ENCODE data around the gene DPF1.
"Not testable (repeated sequence)": the region's sequence is repeated elsewhere in the genome, so short reads cannot be mapped to it uniquely, and the experiment has no call there.

Gene DPF1

DNA sequence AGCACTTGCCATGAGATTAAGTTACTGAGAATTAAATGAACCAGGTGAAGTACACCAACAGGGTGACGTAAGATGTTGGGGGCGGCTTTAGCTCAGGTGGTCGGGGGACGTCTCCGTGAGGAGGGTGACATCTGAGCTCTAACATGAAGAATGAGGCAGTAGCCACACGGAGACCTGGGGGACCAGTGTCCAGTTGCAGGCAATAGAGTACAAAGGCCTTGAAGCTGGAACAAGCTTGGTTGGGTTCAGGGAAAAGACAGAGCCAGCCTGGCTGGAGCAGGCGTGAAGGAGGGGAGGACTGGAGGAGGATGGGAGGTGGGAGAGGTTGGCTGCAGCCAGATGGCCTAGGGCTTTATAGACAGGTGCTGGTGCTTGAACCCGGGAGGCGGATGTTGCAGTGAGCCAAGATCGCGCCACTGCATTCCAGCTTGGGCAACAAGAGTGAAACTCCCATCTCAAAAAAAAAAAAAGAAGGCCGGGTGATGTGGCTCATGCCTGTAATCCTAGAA, 42.0 kb upstream of the DPF1 start:
- no peak for TF ChIP-seq CTCF (conservative IDR thresholded peaks at IDR 0.05; ENCODE audit: low read depth, low read length)
- H3K4me3 ChIP-seq (ENCODE audit: low read length): no peak overlapping the region
- no peak for DNase-seq (ENCODE audit: low read depth)

DNA sequence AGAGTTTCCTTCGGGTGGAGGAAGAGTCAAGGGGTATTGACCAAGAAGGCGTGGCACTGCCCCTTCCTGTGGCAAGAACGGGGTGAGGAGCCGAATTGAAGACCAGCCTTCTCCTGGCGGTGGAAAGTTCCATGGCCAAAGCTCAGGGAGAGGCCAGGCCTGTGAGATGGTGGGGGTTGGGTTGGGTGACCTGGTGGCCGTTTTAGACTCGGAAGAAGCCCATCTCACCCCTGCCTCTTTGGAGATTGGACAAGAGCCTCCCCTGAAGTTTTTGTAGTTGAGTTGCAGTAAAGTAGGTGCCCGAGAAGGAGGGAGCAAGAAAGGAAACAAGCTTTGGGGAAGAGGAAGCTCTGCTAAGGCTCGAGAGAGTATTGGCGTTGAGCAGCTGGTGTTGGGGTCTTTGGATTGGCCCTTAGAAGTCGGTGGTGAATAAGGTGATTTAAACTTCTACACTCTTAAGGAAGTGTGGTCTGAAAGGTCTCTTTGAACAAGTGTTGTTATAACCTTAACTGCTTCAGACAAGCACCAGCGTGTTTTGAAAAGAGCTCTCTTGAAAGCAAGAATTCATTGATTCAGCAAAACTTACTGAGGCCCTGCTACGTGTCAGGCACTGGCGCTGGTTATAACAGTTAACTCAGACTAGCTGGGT, 41.3 kb upstream of the DPF1 start:
- peak overlapping the region; percentile 55 for H3K4me3 ChIP-seq (ENCODE audit: low read length)
- TF ChIP-seq CTCF (conservative IDR thresholded peaks at IDR 0.05; ENCODE audit: low read depth, low read length): no peak
- DNase-seq (ENCODE audit: low read depth): peak; percentile 27

DNA sequence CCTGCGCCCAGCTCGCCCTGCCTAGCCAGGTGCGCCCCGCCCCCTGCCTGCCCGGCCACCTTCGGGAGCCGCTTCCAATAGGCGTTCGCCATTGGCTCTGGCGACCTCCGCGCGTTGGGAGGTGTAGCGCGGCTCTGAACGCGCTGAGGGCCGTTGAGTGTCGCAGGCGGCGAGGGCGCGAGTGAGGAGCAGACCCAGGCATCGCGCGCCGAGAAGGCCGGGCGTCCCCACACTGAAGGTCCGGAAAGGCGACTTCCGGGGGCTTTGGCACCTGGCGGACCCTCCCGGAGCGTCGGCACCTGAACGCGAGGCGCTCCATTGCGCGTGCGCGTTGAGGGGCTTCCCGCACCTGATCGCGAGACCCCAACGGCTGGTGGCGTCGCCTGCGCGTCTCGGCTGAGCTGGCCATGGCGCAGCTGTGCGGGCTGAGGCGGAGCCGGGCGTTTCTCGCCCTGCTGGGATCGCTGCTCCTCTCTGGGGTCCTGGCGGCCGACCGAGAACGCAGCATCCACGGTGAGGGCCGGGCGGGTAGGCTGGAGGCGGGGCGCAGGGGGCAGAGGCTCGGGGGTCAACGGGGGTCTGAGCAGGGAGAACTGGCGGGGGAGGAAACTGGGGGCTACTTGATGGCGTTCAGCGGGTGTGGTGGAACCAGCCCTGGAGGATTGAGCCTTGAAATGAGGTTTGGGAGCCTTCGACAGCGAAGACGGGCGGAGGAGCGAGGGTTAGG, 40.6 kb upstream of the DPF1 start, which contains the start of gene SPINT2:
TSS of gene SPINT2 (plus strand) at position 88 of the 727 bp plus-strand sequence. CDS start at position 408, 320 bp downstream.
- no peak for DNase-seq (ENCODE audit: low read depth)
- no peak for TF ChIP-seq CTCF (conservative IDR thresholded peaks at IDR 0.05; ENCODE audit: low read depth, low read length)

GRCh38 chr19:38263689-38264485, 39.9 kb upstream of the DPF1 start:
- peak; percentile 45 for DNase-seq (ENCODE audit: low read depth)
- H3K4me3 ChIP-seq (ENCODE audit: low read length): peak overlapping the region; percentile 55
- TF ChIP-seq CTCF (conservative IDR thresholded peaks at IDR 0.05; ENCODE audit: low read depth, low read length): no peak

More for the DNA sequence above, 40.6 kb upstream of the DPF1 start, which contains the start of gene SPINT2:
- H3K4me3 ChIP-seq (ENCODE audit: low read length): peak within 1 kb of the TSS; percentile 55

DNA sequence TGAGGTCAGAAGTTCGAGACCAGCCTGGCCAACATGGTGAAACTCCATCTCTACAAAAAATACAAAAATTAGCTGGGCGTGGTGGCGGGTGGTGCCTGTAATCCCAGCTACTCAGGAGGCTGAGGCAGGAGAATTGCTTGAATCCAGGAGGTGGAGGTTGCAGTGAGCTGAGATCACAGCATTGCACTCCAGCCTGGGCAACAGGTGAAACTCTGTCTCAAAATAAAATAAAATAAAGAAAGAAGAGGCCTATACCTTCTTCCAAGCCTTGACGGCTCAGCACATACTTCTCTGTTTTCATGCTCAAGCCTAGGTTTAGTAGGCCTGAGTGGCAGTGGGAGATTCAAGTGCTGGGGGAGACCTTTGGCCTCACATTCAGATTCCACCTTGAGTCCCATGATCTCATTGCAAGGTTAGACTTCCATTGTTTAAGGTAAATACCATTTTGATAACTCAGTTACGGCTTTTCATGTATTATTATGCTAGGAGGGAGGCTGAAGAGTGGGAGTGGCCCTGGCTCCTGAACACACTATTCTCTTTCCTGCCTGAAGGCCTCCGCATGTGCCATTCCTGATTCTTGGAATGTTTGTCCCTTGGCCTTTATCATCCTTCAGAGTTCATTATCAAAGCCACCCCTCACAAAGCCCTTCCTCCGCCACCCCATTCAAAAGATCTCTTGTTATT, 38.7 kb upstream of the DPF1 start:
- no peak overlapping the region for H3K4me3 ChIP-seq (ENCODE audit: low read length)
- no peak for DNase-seq (ENCODE audit: low read depth)
- TF ChIP-seq CTCF (conservative IDR thresholded peaks at IDR 0.05; ENCODE audit: low read depth, low read length): no peak

GRCh38 chr19:38261942-38262341, 37.9 kb upstream of the DPF1 start:
- H3K4me3 ChIP-seq (ENCODE audit: low read length); DNase-seq (ENCODE audit: low read depth): not testable (repeated sequence)

Data from retinal pigment epithelial cell (primary cell).